HEK293 (cell line): ENCODE measurements around the gene MAP1LC3A.

Experiments
- CTCF ChIA-PET: fragments of 350-600 bp; formaldehyde crosslinking; extraction: SDS; loops from one replicate; lab custom pipeline; 2021; ENCODE audit warnings: antibody characterized with exemption; lab: Yijun Ruan, JAX
- POLR2A ChIA-PET: fragments of 300-600 bp; formaldehyde crosslinking; extraction: SDS; loops from one replicate; lab custom pipeline; 2020; ENCODE audit warnings: antibody characterized with exemption, inconsistent platforms; lab: Yijun Ruan, JAX
- H3K27ac ChIP-seq: fragments of 200-500 bp; sonication (Bioruptor generic); 2 replicates; pipeline ENCODE4 v1.5.1; 2014; ENCODE audit warnings: low read depth, low read length, control low read depth, inconsistent platforms; ENCODE audit errors: extremely low read depth
- H3K36me3 ChIP-seq, 2 experiments: fragments of 200-500 bp in 1 of 2; sonication (Bioruptor generic) in 1 of 2; 1 replicate in 1 of 2; 2 replicates in 1 of 2; pipeline ENCODE4 v1.5.1; 2014 to 2017; ENCODE audit warnings: inconsistent platforms in 2 of 2, low read length in 2 of 2; ENCODE audit not compliant: control insufficient read depth in 2 of 2, insufficient read depth in 1 of 2
- H3K4me1 ChIP-seq: fragments of 200-500 bp; sonication (Bioruptor generic); 2 replicates; pipeline ENCODE4 v1.5.1; 2014; ENCODE audit warnings: mild to moderate bottlenecking, low read length, inconsistent platforms; ENCODE audit not compliant: control insufficient read depth, insufficient read depth
- H3K4me3 ChIP-seq: 2 replicates; pipeline ENCODE4 v1.5.1; 2011; ENCODE audit warnings: low read depth, mild to moderate bottlenecking, control low read depth, low read length, moderate library complexity
- H3K9me3 ChIP-seq: fragments of 200-500 bp; sonication (Bioruptor generic); 2 replicates; pipeline ENCODE4 v1.5.1; 2014; ENCODE audit warnings: low read depth, low read length, inconsistent platforms; ENCODE audit not compliant: control insufficient read depth, insufficient read depth
- GLIS2 ChIP-seq: fragments of 450-650 bp; formaldehyde crosslinking; IDR thresholded peaks from 2 replicates; pipeline ENCODE4 v1.5.1; 2016; ENCODE audit warnings: missing biosample characterization, missing genetic modification characterization
- PATZ1 ChIP-seq: fragments of 450-650 bp; formaldehyde crosslinking; IDR thresholded peaks from 2 replicates; pipeline ENCODE4 v1.5.1; 2016; ENCODE audit warnings: missing biosample characterization, missing genetic modification characterization
- SCRT2 ChIP-seq: fragments of 450-650 bp; formaldehyde crosslinking; IDR thresholded peaks from 2 replicates; pipeline ENCODE4 v1.5.1; 2016; ENCODE audit warnings: missing biosample characterization, missing genetic modification characterization
- SP2 ChIP-seq: fragments of 450-650 bp; formaldehyde crosslinking; IDR thresholded peaks from 2 replicates; pipeline ENCODE4 v1.5.1; 2016; ENCODE audit warnings: missing biosample characterization, missing genetic modification characterization
- ZBTB17 ChIP-seq: fragments of 450-650 bp; formaldehyde crosslinking; IDR thresholded peaks from 2 replicates; pipeline ENCODE4 v1.5.1; 2016; ENCODE audit warnings: missing biosample characterization, missing genetic modification characterization
- ZBTB20 ChIP-seq: fragments of 450-650 bp; formaldehyde crosslinking; IDR thresholded peaks from 2 replicates; pipeline ENCODE4 v1.5.1; 2016; ENCODE audit warnings: missing biosample characterization, missing genetic modification characterization
- ZBTB8A ChIP-seq: fragments of 450-650 bp; formaldehyde crosslinking; IDR thresholded peaks from 2 replicates; pipeline ENCODE4 v1.5.1; 2016; ENCODE audit warnings: missing biosample characterization, missing genetic modification characterization
- ZEB2 ChIP-seq: fragments of 450-650 bp; formaldehyde crosslinking; IDR thresholded peaks from 2 replicates; pipeline ENCODE4 v1.5.1; 2016; ENCODE audit warnings: missing biosample characterization, missing genetic modification characterization
- ZFP37 ChIP-seq: fragments of 450-650 bp; formaldehyde crosslinking; IDR thresholded peaks from 2 replicates; pipeline ENCODE4 v1.5.1; 2016; ENCODE audit warnings: missing biosample characterization, missing genetic modification characterization
- ZNF366 ChIP-seq: fragments of 450-650 bp; formaldehyde crosslinking; conservative IDR thresholded peaks from 2 replicates; pipeline ENCODE4 v1.5.1; 2016; ENCODE audit warnings: missing biosample characterization, missing genetic modification characterization
- ZNF391 ChIP-seq: fragments of 450-650 bp; formaldehyde crosslinking; IDR thresholded peaks from 2 replicates; pipeline ENCODE4 v1.5.1; 2016; ENCODE audit warnings: low read depth, missing biosample characterization, missing genetic modification characterization, borderline replicate concordance
- ZNF585B ChIP-seq: fragments of 450-650 bp; formaldehyde crosslinking; IDR thresholded peaks from 2 replicates; pipeline ENCODE4 v1.5.1; 2016; ENCODE audit warnings: missing biosample characterization, missing genetic modification characterization
- ZNF623 ChIP-seq: fragments of 450-650 bp; formaldehyde crosslinking; IDR thresholded peaks from 2 replicates; pipeline ENCODE4 v1.5.1; 2016; ENCODE audit warnings: missing biosample characterization, missing genetic modification characterization
- ZNF654 ChIP-seq: fragments of 450-650 bp; formaldehyde crosslinking; IDR thresholded peaks from 2 replicates; pipeline ENCODE4 v1.5.1; 2016; ENCODE audit warnings: low read depth, missing biosample characterization, missing genetic modification characterization
- ZNF660 ChIP-seq: fragments of 450-650 bp; IDR thresholded peaks from 2 replicates; pipeline ENCODE4 v1.5.1; 2018; ENCODE audit warnings: missing biosample characterization, mild to moderate bottlenecking, missing genetic modification characterization
- ZNF692 ChIP-seq: fragments of 450-650 bp; formaldehyde crosslinking; IDR thresholded peaks from 2 replicates; pipeline ENCODE4 v1.5.1; 2016; ENCODE audit warnings: missing biosample characterization, missing genetic modification characterization
- ZNF76 ChIP-seq: fragments of 450-650 bp; formaldehyde crosslinking; IDR thresholded peaks from 2 replicates; pipeline ENCODE4; 2016; ENCODE audit warnings: low read depth, missing biosample characterization, missing genetic modification characterization, borderline replicate concordance
- ZNF777 ChIP-seq: fragments of 450-650 bp; formaldehyde crosslinking; IDR thresholded peaks from 2 replicates; pipeline ENCODE4 v1.5.1; 2017; ENCODE audit warnings: missing biosample characterization, missing genetic modification characterization, borderline replicate concordance
- ZSCAN4 ChIP-seq: fragments of 450-650 bp; formaldehyde crosslinking; IDR thresholded peaks from 2 replicates; pipeline ENCODE4 v1.5.1; 2017; ENCODE audit warnings: missing biosample characterization, missing genetic modification characterization
- TF ChIP-seq, protein P1 (sequence below): fragments of 450-650 bp; formaldehyde crosslinking; IDR thresholded peaks from 2 replicates; pipeline ENCODE4 v1.5.1; 2016; ENCODE audit warnings: missing biosample characterization, missing genetic modification characterization
- TF ChIP-seq, protein P2 (sequence below): fragments of 450-650 bp; formaldehyde crosslinking; IDR thresholded peaks from 2 replicates; pipeline ENCODE4 v1.5.1; 2016; ENCODE audit warnings: missing biosample characterization, missing genetic modification characterization
- TF ChIP-seq, protein P3 (sequence below): fragments of 450-650 bp; formaldehyde crosslinking; IDR thresholded peaks from 2 replicates; pipeline ENCODE4 v1.5.1; 2016; ENCODE audit warnings: missing biosample characterization, missing genetic modification characterization

MAP1LC3A gene

DNA sequence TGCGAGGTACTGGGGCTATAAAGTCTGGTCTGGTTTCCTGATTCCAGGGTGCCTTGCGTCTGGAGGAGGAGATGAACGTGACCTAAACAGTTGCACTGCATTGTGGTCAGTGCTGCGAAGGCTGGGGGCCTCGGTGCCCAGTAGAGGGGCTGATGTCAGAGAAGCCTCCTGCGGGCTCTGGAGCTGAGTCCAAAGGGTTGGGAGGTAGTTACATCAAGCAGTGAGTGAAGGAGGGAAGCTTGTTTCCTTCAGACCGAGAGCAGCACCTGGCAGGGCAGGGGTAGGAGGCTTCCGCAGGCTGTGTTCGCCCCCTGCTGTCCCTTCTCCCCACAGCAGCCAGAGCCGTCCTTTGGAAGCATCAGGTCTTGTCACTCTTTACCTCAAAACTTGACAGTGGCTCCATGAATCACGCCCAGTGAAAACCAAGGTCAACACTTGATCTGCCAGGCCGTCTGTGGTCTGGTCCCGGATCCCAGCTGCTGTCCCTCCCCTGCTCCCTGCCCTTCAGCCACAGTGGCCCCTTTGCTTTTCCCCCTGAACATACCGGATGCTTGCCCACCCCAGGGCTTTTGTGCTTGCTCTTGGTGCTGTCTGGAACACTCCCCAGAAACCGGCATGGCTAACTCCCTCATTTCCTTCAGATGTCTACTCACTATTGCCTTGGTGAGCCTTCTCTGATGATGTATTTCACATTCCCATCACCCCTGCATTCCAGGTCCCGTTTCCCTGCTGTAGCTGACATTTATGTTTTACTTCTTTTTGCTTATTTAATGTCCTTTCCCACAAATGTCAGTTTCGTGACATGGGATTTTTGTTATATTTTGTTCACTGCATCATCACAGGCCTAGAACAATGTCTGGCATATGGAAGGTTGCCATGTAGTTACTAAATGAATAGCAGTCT lies 35.3 kb upstream of the MAP1LC3A start:
- Histone ChIP-seq H3K4me1 (peaks cover 9% of the 10 kb centered on the region), H3K36me3 (peaks cover 0 to 55% of the 10 kb centered on the region in 2 experiments; a peak in 2 of 3 replicates), H3K9me3 (no peaks in the 10 kb centered on the region), H3K4me3 (no peak overlapping the region), H3K27ac (no peak overlapping the region)
- CTCF ChIA-PET = interaction anchor here (0.5 to 7.7 kb wide), 29 partner anchors 9 to 337 kb away, joined by 3 to 116 read pairs (median 4); partner anchors contain the start of gene ITCH
- POLR2A ChIA-PET = interaction anchor here (1.0 kb wide), 2 partner anchors 160 to 209 kb away, joined by 3 to 5 read pairs; partner anchors contain the start of gene ITCH
- peak; percentile 95 for TF ChIP-seq ZBTB20 (tag by site-specific recombination)
- TF ChIP-seq ZNF777 (tag by site-specific recombination) = no peak
- no peak for TF ChIP-seq ZSCAN4
- TF ChIP-seq ZBTB8A = peak; percentile 69
- peak; percentile 21; the same call in 1 of the 2 replicates for TF ChIP-seq SP2 (tag by site-specific recombination)
- TF ChIP-seq, protein P1, sequence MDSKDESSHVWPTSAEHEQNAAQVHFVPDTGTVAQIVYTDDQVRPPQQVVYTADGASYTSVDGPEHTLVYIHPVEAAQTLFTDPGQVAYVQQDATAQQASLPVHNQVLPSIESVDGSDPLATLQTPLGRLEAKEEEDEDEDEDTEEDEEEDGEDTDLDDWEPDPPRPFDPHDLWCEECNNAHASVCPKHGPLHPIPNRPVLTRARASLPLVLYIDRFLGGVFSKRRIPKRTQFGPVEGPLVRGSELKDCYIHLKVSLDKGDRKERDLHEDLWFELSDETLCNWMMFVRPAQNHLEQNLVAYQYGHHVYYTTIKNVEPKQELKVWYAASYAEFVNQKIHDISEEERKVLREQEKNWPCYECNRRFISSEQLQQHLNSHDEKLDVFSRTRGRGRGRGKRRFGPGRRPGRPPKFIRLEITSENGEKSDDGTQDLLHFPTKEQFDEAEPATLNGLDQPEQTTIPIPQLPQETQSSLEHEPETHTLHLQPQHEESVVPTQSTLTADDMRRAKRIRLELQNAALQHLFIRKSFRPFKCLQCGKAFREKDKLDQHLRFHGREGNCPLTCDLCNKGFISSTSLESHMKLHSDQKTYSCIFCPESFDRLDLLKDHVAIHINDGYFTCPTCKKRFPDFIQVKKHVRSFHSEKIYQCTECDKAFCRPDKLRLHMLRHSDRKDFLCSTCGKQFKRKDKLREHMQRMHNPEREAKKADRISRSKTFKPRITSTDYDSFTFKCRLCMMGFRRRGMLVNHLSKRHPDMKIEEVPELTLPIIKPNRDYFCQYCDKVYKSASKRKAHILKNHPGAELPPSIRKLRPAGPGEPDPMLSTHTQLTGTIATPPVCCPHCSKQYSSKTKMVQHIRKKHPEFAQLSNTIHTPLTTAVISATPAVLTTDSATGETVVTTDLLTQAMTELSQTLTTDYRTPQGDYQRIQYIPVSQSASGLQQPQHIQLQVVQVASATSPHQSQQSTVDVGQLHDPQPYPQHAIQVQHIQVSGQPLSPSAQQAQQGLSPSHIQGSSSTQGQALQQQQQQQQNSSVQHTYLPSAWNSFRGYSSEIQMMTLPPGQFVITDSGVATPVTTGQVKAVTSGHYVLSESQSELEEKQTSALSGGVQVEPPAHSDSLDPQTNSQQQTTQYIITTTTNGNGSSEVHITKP (tag by site-specific recombination) = 0 out of 2 replicates have a peak, but pooled peaks have one; percentile 16
- peak; percentile 71 for TF ChIP-seq ZNF366 (tag by site-specific recombination)
- TF ChIP-seq, protein P2, sequence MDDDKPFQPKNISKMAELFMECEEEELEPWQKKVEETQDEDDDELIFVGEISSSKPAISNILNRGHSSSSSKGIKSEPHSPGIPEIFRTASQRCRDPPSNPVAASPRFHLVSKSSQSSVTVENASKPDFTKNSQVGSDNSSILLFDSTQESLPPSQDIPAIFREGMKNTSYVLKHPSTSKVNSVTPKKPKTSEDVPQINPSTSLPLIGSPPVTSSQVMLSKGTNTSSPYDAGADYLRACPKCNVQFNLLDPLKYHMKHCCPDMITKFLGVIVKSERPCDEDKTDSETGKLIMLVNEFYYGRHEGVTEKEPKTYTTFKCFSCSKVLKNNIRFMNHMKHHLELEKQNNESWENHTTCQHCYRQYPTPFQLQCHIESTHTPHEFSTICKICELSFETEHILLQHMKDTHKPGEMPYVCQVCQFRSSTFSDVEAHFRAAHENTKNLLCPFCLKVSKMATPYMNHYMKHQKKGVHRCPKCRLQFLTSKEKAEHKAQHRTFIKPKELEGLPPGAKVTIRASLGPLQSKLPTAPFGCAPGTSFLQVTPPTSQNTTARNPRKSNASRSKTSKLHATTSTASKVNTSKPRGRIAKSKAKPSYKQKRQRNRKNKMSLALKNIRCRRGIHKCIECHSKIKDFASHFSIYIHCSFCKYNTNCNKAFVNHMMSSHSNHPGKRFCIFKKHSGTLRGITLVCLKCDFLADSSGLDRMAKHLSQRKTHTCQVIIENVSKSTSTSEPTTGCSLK (tag by site-specific recombination) = no peak
- TF ChIP-seq ZBTB17 (tag by site-specific recombination) = peak; percentile 73
- TF ChIP-seq ZNF623 = peak; percentile 15; the same call in 1 of the 2 replicates
- no peak for TF ChIP-seq GLIS2
- TF ChIP-seq ZNF391 (tag by site-specific recombination) = no peak
- peak; percentile 84 for TF ChIP-seq SCRT2 (tag by site-specific recombination)
- TF ChIP-seq ZNF654 (tag by site-specific recombination) = peak; percentile 87
- TF ChIP-seq ZNF692 (tag by site-specific recombination) = peak; percentile 36; the same call in 1 of the 2 replicates
- 0 out of 2 replicates have a peak, but pooled peaks have one; percentile 28 for TF ChIP-seq ZFP37 (tag by site-specific recombination)
- peak; percentile 34; the same call in 1 of the 2 replicates for TF ChIP-seq PATZ1
- peak; percentile 75; the same call in 1 of the 2 replicates for TF ChIP-seq ZNF76 (tag by site-specific recombination)
- 0 out of 2 replicates have a peak, but pooled peaks have one; percentile 39 for TF ChIP-seq ZNF660 (tag by site-specific recombination)
- TF ChIP-seq, protein P3, sequence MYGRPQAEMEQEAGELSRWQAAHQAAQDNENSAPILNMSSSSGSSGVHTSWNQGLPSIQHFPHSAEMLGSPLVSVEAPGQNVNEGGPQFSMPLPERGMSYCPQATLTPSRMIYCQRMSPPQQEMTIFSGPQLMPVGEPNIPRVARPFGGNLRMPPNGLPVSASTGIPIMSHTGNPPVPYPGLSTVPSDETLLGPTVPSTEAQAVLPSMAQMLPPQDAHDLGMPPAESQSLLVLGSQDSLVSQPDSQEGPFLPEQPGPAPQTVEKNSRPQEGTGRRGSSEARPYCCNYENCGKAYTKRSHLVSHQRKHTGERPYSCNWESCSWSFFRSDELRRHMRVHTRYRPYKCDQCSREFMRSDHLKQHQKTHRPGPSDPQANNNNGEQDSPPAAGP (tag by site-specific recombination) = peak; percentile 42; the same call in 1 of the 2 replicates
- peak; percentile 48; the same call in 1 of the 2 replicates for TF ChIP-seq ZEB2 (tag by site-specific recombination)
- TF ChIP-seq ZNF585B (tag by site-specific recombination) = no peak
